Activated CD4-positive, alpha-beta T cell treated with anti-CD3 and anti-CD28 coated beads for 4 hours (primary cell): ENCODE measurements around the gene STRA6.

ENCODE experiments used
- DNase-seq, 2 donors: peaks; one replicate each; pipeline ENCODE4 v3.0.0-alpha.2; 2020

The STRA6 gene

GRCh38 chr15:74207652-74208440, 5.3 kb upstream of the STRA6 start:
- DNase-seq = no peak

- DNase-seq = no peak
These were observed 4.3 kb upstream of the STRA6 start for GRCh38 chr15:74206801-74207281.

GRCh38 chr15:74205582-74205947, 3.0 kb upstream of the STRA6 start:
- DNase-seq = no peak

GRCh38 chr15:74203914-74204431, 1.4 kb upstream of the STRA6 start:
- no peak for DNase-seq

GRCh38 chr15:74201710-74202420, 722 bp downstream of the STRA6 start:
- no peak for DNase-seq

- DNase-seq = no peak
These were observed 1.6 kb downstream of the STRA6 start for GRCh38 chr15:74200871-74201419.

GRCh38 chr15:74200412-74200815, 2.2 kb downstream of the STRA6 start:
- no peak for DNase-seq

GRCh38 chr15:74199297-74199652, 3.3 kb downstream of the STRA6 start:
- no peak for DNase-seq

- no peak for DNase-seq
These were observed 5.2 kb downstream of the STRA6 start for GRCh38 chr15:74197176-74197965.

- DNase-seq = no peak
These were observed 6.4 kb downstream of the STRA6 start for GRCh38 chr15:74196175-74196574.

GRCh38 chr15:74194572-74195559, 7.7 kb downstream of the STRA6 start:
- no peak for DNase-seq

GRCh38 chr15:74193905-74194304, 8.7 kb downstream of the STRA6 start:
- no peak for DNase-seq

- no peak for DNase-seq
These were observed 9.3 kb downstream of the STRA6 start for GRCh38 chr15:74193299-74193718.

- no peak for DNase-seq
These were observed 9.8 kb downstream of the STRA6 start for GRCh38 chr15:74192751-74193150.

- DNase-seq = no peak
These were observed 10.8 kb downstream of the STRA6 start for GRCh38 chr15:74191798-74192197.

GRCh38 chr15:74188216-74188615, 14.4 kb downstream of the STRA6 start:
- DNase-seq = no peak

GRCh38 chr15:74185710-74186348, 16.8 kb downstream of the STRA6 start:
- DNase-seq = no peak

- DNase-seq = no peak
These were observed 17.9 kb downstream of the STRA6 start for GRCh38 chr15:74184582-74185091.

- no peak for DNase-seq
These were observed 20.5 kb downstream of the STRA6 start for GRCh38 chr15:74182131-74182530.

- DNase-seq = no peak
These were observed 21.5 kb downstream of the STRA6 start for GRCh38 chr15:74180881-74181602.
